ENCODE measurements around the gene EPN2.

EPN2 gene

GRCh38 chr17:19239544-19239943 is 2.4 kb downstream of the EPN2 start:
- no peak for DNase-seq (ENCODE audit: low read depth)

DNA sequence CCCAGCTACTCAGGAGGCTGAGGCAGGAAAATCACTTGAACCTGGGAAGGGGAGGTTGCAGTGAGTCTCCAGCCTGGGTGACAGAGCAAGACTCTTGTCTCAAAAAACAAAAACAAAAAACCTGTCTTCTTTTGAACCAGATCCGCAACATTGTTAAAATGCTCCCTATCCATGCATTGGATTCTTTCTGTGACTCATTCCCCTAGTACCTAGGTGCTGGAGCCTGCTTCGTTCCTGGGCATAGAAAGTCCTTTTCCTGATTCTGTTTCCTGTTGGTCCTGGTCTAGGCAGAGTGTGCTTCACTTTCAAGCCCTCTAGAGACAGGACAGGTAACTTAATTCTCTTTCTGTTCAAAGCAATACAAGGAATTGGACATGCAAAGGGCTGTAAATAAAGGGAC is 5.2 kb downstream of the EPN2 start:
- DNase-seq (ENCODE audit: low read depth), result no peak

- no peak for DNase-seq (ENCODE audit: low read depth)
These were observed 5.8 kb downstream of the EPN2 start for GRCh38 chr17:19242926-19243325.

DNA sequence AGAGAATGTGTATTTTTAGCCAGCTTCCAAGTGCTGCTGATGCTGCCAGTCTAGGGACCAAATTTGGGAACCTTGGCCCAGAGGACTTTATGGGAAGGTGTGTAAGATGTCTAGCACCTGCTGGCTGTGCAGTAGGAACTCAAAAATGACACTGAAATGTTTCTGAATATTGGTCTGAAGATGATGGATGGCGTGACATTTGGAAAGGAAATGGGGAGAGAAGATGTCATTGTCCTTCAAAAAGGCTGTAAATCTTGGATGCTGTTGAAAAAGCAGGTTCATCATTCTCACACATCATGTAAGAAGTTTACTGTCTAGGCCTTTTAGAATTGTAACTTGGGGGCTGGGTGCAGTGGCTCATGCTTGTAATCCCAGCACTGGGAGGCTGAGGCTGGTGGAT is 6.7 kb downstream of the EPN2 start:
- DNase-seq (ENCODE audit: low read depth), result no peak

DNA sequence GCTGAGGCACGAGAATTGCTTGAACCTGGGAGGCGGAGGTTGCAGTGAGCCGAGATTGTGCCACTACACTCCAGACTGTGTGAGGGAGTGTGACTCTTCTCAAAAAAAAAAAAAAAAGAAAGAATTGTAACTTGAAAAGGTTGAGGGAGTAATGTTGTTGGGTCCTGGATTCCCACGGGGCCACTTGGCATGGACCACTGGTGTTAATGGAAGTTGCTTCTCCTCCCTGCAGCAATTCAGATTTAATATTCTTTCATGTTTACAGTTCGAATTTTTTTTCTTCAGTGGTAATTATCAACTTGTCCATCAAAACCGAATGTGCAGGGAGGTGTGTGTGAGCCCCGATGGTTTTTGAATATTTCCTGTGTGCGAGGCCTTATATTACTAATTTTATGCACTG is 7.2 kb downstream of the EPN2 start:
- no peak for DNase-seq (ENCODE audit: low read depth)

GRCh38 chr17:19244781-19245180 is 7.6 kb downstream of the EPN2 start:
- no peak for DNase-seq (ENCODE audit: low read depth)

GRCh38 chr17:19247473-19247872 is 10.3 kb downstream of the EPN2 start:
- no peak for DNase-seq (ENCODE audit: low read depth)

- no peak for DNase-seq (ENCODE audit: low read depth)
These were observed 11.2 kb downstream of the EPN2 start for GRCh38 chr17:19248151-19248927.

- DNase-seq (ENCODE audit: low read depth), result no peak
These were observed 11.9 kb downstream of the EPN2 start for GRCh38 chr17:19248928-19249574.

DNA sequence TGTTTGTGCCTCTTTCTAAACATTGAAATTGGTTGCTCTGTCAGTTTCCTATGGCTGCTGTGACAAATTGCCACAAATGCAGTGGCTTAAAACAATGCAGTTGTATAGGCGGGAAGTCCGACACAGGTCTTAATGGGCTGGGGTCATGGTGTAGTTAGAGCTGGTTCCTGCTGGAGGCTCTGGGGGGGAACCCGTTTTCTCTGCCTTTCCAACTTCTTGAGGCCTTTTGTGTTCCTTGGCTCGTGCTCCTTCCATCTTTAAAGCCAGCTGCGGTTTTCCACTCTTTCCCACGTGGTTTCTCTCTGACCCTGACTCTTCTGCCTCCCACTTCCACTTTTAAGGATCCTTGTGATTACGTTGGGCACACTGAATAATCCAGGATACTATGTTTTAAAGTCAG is 12.5 kb downstream of the EPN2 start:
- no peak for DNase-seq (ENCODE audit: low read depth)

- DNase-seq (ENCODE audit: low read depth), result no peak
These were observed 13.4 kb downstream of the EPN2 start for GRCh38 chr17:19250421-19251173.

DNA sequence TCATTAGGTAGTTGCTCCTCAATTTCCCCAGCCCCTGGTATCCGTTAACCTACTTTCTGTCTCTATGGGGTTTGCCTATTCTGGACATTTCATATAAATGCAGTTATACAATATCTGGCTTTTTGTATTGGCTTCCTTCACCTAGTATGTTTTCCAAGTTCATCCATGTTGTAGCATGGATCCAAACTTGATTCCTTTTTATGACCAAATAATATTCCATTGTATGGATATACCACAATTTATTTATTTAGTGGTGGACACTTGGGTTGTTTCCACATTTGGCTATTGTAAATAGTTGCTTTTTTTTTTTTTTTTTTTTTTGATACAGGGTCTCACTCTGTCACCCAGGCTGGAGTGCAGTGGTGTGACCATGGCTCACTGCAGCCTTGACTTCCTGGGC is 15.9 kb downstream of the EPN2 start:
- DNase-seq (ENCODE audit: low read depth), result no peak

- DNase-seq (ENCODE audit: low read depth), result no peak
These were observed 17.5 kb downstream of the EPN2 start for GRCh38 chr17:19254651-19255050.

GRCh38 chr17:19255279-19255678 is 18.1 kb downstream of the EPN2 start:
- no peak for DNase-seq (ENCODE audit: low read depth)

DNA sequence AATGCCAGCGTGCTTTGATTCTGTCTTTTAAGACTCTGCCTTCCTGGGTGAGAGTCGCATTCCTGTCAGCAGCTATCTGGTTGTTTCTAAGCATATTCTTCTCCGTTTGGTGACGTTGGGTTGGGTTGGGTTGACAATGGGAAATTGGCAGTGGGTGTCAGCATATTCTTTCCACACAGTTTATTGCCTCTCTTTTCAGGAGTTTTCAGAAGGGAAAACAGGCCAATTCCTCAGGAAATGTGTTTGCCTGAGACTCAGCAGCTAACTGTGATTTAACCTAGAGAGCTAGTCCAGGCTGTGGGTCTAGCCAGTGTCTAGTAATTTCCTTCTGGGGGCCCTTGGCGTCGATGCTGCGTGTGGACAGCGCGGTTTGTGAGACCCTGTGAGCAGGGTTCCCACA is 21.2 kb downstream of the EPN2 start:
- no peak for DNase-seq (ENCODE audit: low read depth)

DNA sequence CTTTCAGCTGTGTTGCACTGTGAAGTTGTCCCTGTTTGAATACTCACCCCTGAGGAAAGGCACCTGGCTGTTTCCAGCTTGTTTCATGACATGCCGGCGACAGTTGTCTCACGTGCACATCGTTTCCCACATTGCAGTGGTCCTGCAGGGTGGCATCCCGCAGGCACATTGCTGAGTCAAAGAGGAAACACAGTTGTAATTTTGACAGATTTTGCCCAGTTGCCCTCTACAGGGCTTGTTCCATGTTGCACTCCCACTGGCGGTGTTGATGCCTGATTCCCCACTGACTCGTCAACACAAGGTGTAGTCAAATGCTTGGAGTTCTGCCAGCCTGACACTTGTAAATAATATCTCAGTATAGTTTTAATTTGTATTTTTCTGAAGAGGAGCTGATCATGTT is 23.8 kb downstream of the EPN2 start:
- DNase-seq (ENCODE audit: low read depth), result no peak

DNA sequence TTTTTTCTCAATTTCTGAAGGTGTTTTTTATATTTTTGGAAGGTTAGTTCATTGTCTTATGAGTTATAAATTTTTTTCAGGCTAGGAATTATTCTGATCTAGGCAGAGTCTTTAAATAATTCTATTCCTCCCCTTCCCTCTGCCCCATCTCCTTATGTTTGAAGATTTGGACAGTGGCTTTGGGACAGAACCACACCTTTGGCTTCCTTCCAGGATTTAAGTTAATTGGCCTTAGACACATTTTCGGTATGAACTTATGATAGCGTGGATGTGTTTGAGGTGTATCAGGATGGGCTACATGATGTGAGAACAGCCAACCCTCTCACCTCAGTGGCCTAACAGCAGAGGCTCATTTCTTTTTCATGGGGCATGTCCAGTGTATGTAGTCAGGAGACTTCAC is 24.3 kb downstream of the EPN2 start:
- DNase-seq (ENCODE audit: low read depth), result no peak

DNA sequence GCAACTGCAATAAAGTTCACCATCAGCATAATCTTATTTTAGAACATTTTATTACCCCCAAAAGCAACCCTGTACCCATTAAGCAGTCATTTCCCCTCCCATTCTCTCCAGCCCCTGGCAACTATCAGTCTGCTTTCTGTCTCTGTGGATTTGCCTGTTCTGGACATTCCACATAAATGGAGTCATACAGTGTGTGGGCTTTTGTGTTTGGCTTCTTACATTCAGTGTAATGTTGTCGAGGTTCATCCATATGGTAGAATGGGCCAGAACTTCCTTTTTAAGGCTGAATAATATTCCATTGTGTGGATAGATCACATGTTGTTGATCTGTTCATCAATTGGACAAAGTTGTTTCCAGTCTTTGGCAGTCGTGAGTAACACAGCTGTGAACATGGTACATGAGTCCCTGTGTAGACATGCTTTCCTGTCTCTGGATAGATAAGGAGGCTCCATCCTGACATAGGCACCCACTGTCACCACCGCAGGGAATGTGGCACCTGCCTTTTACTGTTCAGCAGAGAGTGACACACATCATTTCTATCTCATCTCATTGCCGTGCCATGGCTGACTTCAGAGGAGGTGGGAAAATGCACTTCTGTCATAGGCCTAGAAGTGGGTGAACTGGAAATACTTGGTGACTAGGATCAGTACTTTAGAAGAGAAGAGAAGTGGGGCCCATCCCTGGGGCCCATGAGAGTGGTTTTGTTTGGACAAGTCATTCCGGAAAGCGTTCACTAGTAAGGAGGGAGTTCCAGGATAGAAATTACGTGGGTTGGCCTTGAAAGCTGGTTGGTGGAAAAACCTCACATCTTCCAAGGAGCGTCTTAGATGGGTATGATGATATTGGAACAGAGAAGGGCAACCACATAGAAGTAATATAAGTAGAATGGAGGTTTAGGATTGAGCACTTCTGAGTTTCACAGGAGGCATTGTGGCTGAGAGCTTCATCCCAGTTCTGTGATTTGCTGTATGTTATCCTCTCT is 25.8 kb downstream of the EPN2 start:
- DNase-seq (ENCODE audit: low read depth), result no peak

DNA sequence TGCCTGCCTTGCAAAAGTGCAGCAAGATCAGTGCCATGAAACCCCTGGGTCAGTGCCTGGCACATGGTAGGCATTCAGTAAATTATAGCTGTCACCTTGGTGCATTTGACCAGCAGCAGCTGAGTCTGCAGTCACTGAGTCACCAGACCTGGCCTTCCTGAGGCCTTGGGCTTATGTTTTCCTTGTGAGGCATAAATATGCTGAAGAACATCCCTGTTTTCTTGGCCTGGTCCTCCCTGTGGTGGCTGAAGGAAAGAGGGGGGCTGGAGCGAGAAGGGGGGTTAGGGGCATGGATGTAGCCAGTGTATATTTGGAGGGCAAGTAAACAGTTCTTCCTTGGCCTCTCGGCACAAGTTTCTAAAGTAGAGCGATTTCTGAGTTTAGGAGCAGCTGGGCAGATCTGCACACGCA is 26.5 kb downstream of the EPN2 start:
- no peak for DNase-seq (ENCODE audit: low read depth)

GRCh38 chr17:19264268-19264667 is 27.1 kb downstream of the EPN2 start:
- DNase-seq (ENCODE audit: low read depth), result no peak

GRCh38 chr17:19264681-19265080 is 27.5 kb downstream of the EPN2 start:
- DNase-seq (ENCODE audit: low read depth), result no peak

- DNase-seq (ENCODE audit: low read depth), result no peak
These were observed 28.6 kb downstream of the EPN2 start for GRCh38 chr17:19265755-19266154.

Data from stimulated activated CD4-positive, alpha-beta T cell treated with anti-CD3 and anti-CD28 coated beads, Interleukin-2, amount 100 ng/mL, for 4 hours (primary cell).